ENCODE results near the gene PTPRD. TPM values are rescaled to one million over a fixed set of nuclear protein-coding genes. Genes with fewer than 3 reads are reported as not detected.

PTPRD gene
- total RNA-seq, 1 donor from 2014 or later: 139 TPM

DNA sequence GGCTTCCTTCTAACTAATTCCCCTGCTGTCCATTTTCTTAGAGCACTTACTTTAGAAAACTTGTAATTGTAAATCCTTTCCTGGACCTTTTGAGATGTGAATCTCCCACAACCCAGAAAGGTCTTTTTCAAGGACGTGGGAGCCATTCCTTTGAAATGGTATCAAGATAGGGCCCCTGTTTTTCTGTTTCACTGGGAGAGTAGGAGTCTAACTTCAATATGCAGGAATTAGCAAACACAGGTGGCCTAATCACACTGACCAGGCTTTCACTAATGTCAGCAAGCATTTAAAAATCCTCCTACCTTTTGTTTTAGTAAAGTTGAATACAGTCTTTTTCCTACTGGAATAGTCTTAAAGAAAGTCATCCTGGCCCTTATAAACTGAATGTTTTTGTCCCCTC, 558.3 kb downstream of the PTPRD start:
- TF ChIP-seq, protein P1, sequence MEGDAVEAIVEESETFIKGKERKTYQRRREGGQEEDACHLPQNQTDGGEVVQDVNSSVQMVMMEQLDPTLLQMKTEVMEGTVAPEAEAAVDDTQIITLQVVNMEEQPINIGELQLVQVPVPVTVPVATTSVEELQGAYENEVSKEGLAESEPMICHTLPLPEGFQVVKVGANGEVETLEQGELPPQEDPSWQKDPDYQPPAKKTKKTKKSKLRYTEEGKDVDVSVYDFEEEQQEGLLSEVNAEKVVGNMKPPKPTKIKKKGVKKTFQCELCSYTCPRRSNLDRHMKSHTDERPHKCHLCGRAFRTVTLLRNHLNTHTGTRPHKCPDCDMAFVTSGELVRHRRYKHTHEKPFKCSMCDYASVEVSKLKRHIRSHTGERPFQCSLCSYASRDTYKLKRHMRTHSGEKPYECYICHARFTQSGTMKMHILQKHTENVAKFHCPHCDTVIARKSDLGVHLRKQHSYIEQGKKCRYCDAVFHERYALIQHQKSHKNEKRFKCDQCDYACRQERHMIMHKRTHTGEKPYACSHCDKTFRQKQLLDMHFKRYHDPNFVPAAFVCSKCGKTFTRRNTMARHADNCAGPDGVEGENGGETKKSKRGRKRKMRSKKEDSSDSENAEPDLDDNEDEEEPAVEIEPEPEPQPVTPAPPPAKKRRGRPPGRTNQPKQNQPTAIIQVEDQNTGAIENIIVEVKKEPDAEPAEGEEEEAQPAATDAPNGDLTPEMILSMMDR (conservative IDR thresholded peaks at IDR 0.05): no peak
- no peaks in the 10 kb centered on the region for H3K27me3 Mint-ChIP-seq (ENCODE audit: low read depth)
- no peaks in the 10 kb centered on the region for H3K4me1 Mint-ChIP-seq
- no peaks in the 10 kb centered on the region for H3K36me3 Mint-ChIP-seq (ENCODE audit: low read depth)
- no peak overlapping the region for H3K4me3 Mint-ChIP-seq
- no peaks in the 10 kb centered on the region for H3K9me3 Mint-ChIP-seq
- H3K27ac Mint-ChIP-seq (ENCODE audit: unreplicated experiment): no peak overlapping the region
- DNase-seq (ENCODE audit: low read depth, low spot score): no peak

DNA sequence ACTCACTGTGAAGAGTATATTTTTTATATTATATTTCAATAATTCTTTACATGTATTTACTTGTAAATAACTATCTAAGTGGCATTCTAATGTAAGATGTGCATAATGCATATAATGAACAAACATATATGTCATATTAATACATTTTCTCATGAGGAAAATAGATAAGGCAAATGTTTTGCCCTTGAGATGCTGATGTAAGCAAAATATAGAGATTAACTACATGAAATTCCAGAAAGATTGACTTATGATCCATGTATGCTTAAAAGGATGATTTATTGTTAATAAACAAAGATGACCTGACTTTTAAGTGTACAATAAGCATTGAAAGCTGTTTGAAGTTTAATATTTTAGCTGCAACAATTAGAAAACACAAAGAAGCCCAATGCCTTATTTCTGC, 559.9 kb downstream of the PTPRD start:
- DNase-seq (ENCODE audit: low read depth, low spot score): no peak
- Mint-ChIP-seq H3K27ac (ENCODE audit: unreplicated experiment) (no peak overlapping the region), H3K27me3 (ENCODE audit: low read depth) (no peaks in the 10 kb centered on the region), H3K4me3 (no peak overlapping the region), H3K9me3 (no peaks in the 10 kb centered on the region), H3K36me3 (ENCODE audit: low read depth) (no peaks in the 10 kb centered on the region), H3K4me1 (no peaks in the 10 kb centered on the region)
- TF ChIP-seq, protein P1 (conservative IDR thresholded peaks at IDR 0.05): no peak

DNA sequence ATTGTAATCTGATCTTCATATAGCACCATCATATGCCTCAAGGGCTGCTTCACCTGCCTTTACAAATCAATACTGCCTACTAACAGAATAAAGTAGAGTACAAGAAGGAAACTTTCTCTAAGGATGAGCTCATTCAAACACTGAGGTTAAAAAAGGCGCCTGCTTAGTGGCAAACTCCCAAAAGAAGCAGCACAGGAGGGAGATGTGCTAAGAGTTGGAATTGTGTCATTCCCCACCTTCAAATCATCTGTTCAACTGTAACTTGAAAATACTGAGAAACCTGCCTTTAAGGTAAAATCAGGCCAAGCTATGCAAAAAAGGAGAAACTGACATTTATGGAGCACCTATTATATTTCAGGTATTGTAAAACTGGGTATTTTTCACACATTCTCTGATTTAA, 560.6 kb downstream of the PTPRD start:
- TF ChIP-seq, protein P1 (conservative IDR thresholded peaks at IDR 0.05): no peak
- DNase-seq (ENCODE audit: low read depth, low spot score): no peak
- no peak overlapping the region for H3K4me3 Mint-ChIP-seq
- H3K27ac Mint-ChIP-seq (ENCODE audit: unreplicated experiment): no peak overlapping the region
- no peaks in the 10 kb centered on the region for H3K27me3 Mint-ChIP-seq (ENCODE audit: low read depth)
- H3K36me3 Mint-ChIP-seq (ENCODE audit: low read depth): no peaks in the 10 kb centered on the region
- H3K9me3 Mint-ChIP-seq: no peaks in the 10 kb centered on the region
- no peaks in the 10 kb centered on the region for H3K4me1 Mint-ChIP-seq

DNA sequence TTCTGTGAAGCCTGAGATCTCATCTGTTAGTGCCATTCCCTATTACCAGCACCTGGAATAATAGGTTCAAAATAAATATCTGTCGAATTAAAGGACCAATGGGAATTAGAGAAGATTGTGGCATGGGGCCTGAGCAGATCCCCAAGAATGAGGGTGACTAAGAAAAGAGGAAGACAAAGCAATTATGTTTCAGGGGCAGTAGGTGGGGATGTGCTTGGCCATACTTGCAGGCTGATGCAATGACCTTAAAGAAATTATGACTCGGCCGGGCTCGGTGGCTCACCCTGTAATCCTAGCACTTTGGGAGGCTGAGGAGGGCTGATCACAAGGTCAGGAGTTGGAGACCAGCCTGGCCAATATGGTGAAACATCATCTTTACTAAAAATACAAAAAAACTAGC, 562.8 kb downstream of the PTPRD start:
- no peaks in the 10 kb centered on the region for H3K4me1 Mint-ChIP-seq
- TF ChIP-seq, protein P1 (conservative IDR thresholded peaks at IDR 0.05): no peak
- no peak overlapping the region for H3K27ac Mint-ChIP-seq (ENCODE audit: unreplicated experiment)
- no peaks in the 10 kb centered on the region for H3K27me3 Mint-ChIP-seq (ENCODE audit: low read depth)
- no peak for DNase-seq (ENCODE audit: low read depth, low spot score)
- H3K9me3 Mint-ChIP-seq: no peaks in the 10 kb centered on the region
- no peaks in the 10 kb centered on the region for H3K36me3 Mint-ChIP-seq (ENCODE audit: low read depth)
- no peak overlapping the region for H3K4me3 Mint-ChIP-seq

DNA sequence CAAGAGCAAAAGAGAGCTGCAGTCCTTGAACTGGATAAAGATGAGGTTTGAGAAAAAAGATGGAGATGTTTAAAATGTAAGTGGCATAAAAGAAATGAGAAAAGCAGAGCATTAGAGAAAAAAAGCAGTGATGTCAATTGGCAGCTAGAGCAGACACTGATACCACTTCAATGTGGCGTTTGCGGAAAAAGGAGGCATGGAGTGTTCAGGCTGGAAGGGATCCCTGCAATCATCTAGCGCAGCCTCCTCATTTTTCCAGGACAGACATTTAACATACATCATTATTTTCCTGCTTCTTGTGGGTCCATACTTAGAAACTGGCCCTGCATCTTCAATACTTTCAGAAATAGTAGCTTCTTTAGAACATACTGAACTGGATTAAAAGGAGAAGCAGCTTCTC, 563.8 kb downstream of the PTPRD start:
- no peak for DNase-seq (ENCODE audit: low read depth, low spot score)
- Mint-ChIP-seq H3K4me1 (no peaks in the 10 kb centered on the region), H3K9me3 (no peaks in the 10 kb centered on the region), H3K27me3 (ENCODE audit: low read depth) (no peaks in the 10 kb centered on the region), H3K4me3 (no peak overlapping the region), H3K27ac (ENCODE audit: unreplicated experiment) (no peak overlapping the region), H3K36me3 (ENCODE audit: low read depth) (no peaks in the 10 kb centered on the region)
- TF ChIP-seq, protein P1 (conservative IDR thresholded peaks at IDR 0.05): no peak

DNA sequence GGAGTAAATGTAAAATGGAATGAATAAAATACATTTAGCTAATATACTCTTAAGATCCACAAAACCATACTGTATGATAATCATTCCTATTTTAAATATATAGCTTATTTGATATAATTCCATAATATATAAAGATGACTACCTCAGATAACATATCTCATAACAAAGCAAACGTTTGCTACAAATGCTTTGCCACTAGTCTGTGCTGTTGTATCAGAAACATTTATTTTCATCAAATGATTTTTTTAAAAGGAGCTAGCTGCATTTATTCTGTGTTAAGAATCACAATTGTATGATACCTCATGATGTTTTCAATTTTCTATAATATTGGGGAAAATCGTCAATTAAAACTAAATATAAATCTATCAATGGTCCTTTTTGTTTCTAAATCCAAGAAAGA, 567.2 kb downstream of the PTPRD start:
- Mint-ChIP-seq H3K9me3 (no peaks in the 10 kb centered on the region), H3K4me3 (no peak overlapping the region), H3K27me3 (ENCODE audit: low read depth) (no peaks in the 10 kb centered on the region), H3K27ac (ENCODE audit: unreplicated experiment) (no peak overlapping the region), H3K4me1 (no peaks in the 10 kb centered on the region), H3K36me3 (ENCODE audit: low read depth) (no peaks in the 10 kb centered on the region)
- DNase-seq (ENCODE audit: low read depth, low spot score): no peak
- TF ChIP-seq, protein P1 (conservative IDR thresholded peaks at IDR 0.05): peak; percentile 63

Measured in neural crest cell (in vitro differentiated cells).